Measurements from ENCODE around the gene BOK. TPM values are rescaled to one million over a fixed set of nuclear protein-coding genes. Genes with fewer than 3 reads are reported as not detected.

BOK gene
- total and polyA plus RNA-seq, 2 of the 13 experiments (the other 11 are each of a cell fraction or from before 2014, with no cell fraction given), result 35.5 to 39.2 TPM

DNA sequence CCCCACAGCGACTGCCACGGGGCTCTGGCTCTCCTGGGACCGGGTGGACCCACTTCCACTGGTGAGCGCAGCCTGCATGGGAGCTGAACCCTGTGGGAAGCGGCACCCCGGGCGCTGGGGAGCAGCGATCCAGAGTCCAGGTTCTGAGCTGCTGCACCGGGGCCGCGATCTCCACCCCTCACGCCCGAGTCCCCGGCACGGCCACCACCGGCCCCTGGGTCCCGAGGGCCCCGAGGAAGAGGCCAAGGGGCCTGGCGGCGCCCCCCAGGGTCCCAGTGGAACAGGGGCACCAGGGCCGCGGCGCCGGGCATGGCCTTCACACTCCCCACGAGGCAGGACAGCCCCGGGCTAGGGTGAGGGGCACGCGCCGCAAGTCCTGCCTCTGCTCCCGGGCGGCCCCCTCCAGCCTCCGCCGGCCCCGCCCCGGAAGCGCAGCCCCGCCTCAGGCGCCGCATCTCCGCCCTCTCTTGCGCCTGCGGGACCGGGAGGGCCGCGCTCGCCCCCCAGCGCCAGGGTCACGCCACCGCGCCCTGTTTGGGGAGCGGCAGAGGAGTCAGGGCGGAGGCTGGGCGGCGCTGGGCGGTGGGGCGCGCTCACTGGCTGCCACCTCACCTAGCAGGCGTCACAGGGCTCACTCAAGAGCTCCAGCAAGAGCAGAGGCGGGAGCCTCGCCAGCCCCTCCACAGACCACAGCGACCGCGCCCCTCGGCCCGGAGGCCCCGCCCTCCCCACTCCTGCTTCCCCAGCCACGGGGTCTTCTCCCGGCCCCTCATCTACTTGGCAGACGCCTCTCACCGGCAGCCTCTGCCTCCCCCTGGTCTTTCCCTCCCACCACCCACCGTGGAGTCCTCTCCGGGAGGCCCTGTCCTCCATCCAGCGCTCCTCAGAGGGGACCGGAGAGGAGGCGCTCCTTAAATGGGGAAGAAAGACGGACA is 51.6 kb downstream of the BOK start (continued):
- TF ChIP-seq, protein P1, sequence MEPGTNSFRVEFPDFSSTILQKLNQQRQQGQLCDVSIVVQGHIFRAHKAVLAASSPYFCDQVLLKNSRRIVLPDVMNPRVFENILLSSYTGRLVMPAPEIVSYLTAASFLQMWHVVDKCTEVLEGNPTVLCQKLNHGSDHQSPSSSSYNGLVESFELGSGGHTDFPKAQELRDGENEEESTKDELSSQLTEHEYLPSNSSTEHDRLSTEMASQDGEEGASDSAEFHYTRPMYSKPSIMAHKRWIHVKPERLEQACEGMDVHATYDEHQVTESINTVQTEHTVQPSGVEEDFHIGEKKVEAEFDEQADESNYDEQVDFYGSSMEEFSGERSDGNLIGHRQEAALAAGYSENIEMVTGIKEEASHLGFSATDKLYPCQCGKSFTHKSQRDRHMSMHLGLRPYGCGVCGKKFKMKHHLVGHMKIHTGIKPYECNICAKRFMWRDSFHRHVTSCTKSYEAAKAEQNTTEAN (CRISPR knock-in tag; conservative IDR thresholded peaks at IDR 0.05), result peak; percentile 44; the same call in 1 of the 2 replicates
- TF ChIP-seq MZF1 (CRISPR knock-in tag; IDR thresholded peaks at IDR 0.05; ENCODE audit: borderline replicate concordance) (no peak), ZKSCAN8 (CRISPR knock-in tag; IDR thresholded peaks at IDR 0.05; ENCODE audit: borderline replicate concordance) (peak; percentile 57; the same call in 1 of the 2 replicates), ZBTB7B (CRISPR knock-in tag; IDR thresholded peaks at IDR 0.05) (peak; percentile 85), GFI1 (CRISPR knock-in tag; IDR thresholded peaks at IDR 0.05; ENCODE audit: borderline replicate concordance) (peak; percentile 68; the same call in 1 of the 2 replicates), THRA (CRISPR knock-in tag; IDR thresholded peaks at IDR 0.05; ENCODE audit: borderline replicate concordance) (no peak), ZNF800 (CRISPR knock-in tag; IDR thresholded peaks at IDR 0.05) (0 out of 2 replicates have a peak, but pooled peaks have one; percentile 56), MEIS1 (CRISPR knock-in tag; IDR thresholded peaks at IDR 0.05; ENCODE audit: borderline replicate concordance) (no peak), SMAD9 (CRISPR knock-in tag; IDR thresholded peaks at IDR 0.05) (0 out of 2 replicates have a peak, but pooled peaks have one; percentile 64), NR2F6 (IDR thresholded peaks at IDR 0.05) (no peak), NR2F6 (CRISPR knock-in tag; IDR thresholded peaks at IDR 0.05) (peak; percentile 54; the same call in 1 of the 2 replicates), ZBTB21 (CRISPR knock-in tag; IDR thresholded peaks at IDR 0.05) (no peak), ZNF446 (CRISPR knock-in tag; IDR thresholded peaks at IDR 0.05) (peak; percentile 88), FOXM1 (CRISPR knock-in tag; IDR thresholded peaks at IDR 0.05) (no peak), ZNF619 (CRISPR knock-in tag; IDR thresholded peaks at IDR 0.05) (peak; percentile 46; the same call in 1 of the 2 replicates), FOXA3 (CRISPR knock-in tag; IDR thresholded peaks at IDR 0.05) (peak; percentile 66), ZNF772 (CRISPR knock-in tag; IDR thresholded peaks at IDR 0.05) (peak; percentile 95), ZNF816 (CRISPR knock-in tag; IDR thresholded peaks at IDR 0.05; ENCODE audit: borderline replicate concordance) (peak; percentile 87; the same call in 1 of the 2 replicates), SIX1 (CRISPR knock-in tag; IDR thresholded peaks at IDR 0.05; ENCODE audit: borderline replicate concordance) (no peak), ZFX (CRISPR knock-in tag; IDR thresholded peaks at IDR 0.05; ENCODE audit: low read depth) (peak; percentile 92), ZSCAN29 (CRISPR knock-in tag; conservative IDR thresholded peaks at IDR 0.05) (0 out of 2 replicates have a peak, but pooled peaks have one; percentile 68), MLLT10 (CRISPR knock-in tag; IDR thresholded peaks at IDR 0.05) (no peak), ZFP37 (CRISPR knock-in tag; IDR thresholded peaks at IDR 0.05; ENCODE audit: borderline replicate concordance) (no peak), JDP2 (CRISPR knock-in tag; IDR thresholded peaks at IDR 0.05; ENCODE audit: borderline replicate concordance) (no peak), RAD21 (CRISPR knock-in tag; IDR thresholded peaks at IDR 0.05) (peak; percentile 95), SOX5 (CRISPR knock-in tag; IDR thresholded peaks at IDR 0.05; ENCODE audit: borderline replicate concordance) (peak; percentile 65; the same call in 1 of the 2 replicates), RFX3 (CRISPR knock-in tag; IDR thresholded peaks at IDR 0.05) (no peak)
